ENCODE results near the gene CACNG4.

- TF ChIP-seq POLR2A (IDR thresholded peaks at IDR 0.05) = no peak
- TF ChIP-seq CTCF (IDR thresholded peaks at IDR 0.05 in 4 of 5, conservative IDR thresholded peaks at IDR 0.05 in 1 of 5) = no peak
Measured at GRCh38 chr17:67019809-67020208, 55.3 kb downstream of the CACNG4 start.
